ENCODE results near the gene IGF2BP2.

DNA sequence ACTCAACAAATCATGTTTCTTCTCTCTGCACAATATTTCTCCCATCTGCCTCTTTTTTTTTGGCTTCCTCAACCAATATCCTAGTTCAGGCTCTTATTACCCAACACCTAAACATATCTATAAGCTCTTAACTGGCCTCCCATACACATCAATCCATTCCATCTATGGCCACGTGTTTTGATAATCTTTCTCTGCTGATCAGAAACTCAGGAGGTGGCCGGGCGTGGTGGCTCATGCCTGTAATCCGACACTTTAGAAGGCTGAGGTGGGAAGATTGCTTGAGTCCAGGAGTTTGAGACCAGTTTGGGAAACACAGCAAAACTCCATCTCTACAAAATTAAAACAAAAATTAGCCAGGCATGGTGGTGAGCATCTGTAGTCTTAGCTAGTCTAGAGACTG lies 68.4 kb downstream of the IGF2BP2 start:
- TF ChIP-seq, protein P1, sequence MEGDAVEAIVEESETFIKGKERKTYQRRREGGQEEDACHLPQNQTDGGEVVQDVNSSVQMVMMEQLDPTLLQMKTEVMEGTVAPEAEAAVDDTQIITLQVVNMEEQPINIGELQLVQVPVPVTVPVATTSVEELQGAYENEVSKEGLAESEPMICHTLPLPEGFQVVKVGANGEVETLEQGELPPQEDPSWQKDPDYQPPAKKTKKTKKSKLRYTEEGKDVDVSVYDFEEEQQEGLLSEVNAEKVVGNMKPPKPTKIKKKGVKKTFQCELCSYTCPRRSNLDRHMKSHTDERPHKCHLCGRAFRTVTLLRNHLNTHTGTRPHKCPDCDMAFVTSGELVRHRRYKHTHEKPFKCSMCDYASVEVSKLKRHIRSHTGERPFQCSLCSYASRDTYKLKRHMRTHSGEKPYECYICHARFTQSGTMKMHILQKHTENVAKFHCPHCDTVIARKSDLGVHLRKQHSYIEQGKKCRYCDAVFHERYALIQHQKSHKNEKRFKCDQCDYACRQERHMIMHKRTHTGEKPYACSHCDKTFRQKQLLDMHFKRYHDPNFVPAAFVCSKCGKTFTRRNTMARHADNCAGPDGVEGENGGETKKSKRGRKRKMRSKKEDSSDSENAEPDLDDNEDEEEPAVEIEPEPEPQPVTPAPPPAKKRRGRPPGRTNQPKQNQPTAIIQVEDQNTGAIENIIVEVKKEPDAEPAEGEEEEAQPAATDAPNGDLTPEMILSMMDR (conservative IDR thresholded peaks at IDR 0.05 in 1 of 2, IDR thresholded peaks at IDR 0.05 in 1 of 2; ENCODE audit: extremely low read depth in 1 of 2, insufficient read depth in 1 of 2, low read depth in 1 of 2, low read length in 2 of 2) = no peak
- no peak for TF ChIP-seq EZH2 (IDR thresholded peaks at IDR 0.05; ENCODE audit: borderline replicate concordance, low read length)

Data from mammary epithelial cell (primary cell).